Measurements from ENCODE around the gene TRIM39.

- no peak for TF ChIP-seq CTCF (IDR thresholded peaks at IDR 0.05)
- no peak for TF ChIP-seq EZH2 (IDR thresholded peaks at IDR 0.05; ENCODE audit: borderline replicate concordance, insufficient read depth, low read depth, low read length, poor library complexity, severe bottlenecking)
These were observed 23.8 kb downstream of the TRIM39 start for GRCh38 chr6:30350524-30350923.
